GM12878 (cell line): Measurements from ENCODE around the gene ACD. TPM values are rescaled to one million over a fixed set of nuclear protein-coding genes. Genes with fewer than 3 reads are reported as not detected.

Source experiments
- ATAC-seq: fragments of 200-7000 bp; cut with Tn5 transposase; 3 replicates; pipeline ENCODE4 v1.9.1; 2020; ENCODE audit warnings: mild to moderate bottlenecking, moderate library complexity
- BruUV-seq: library from RNA; stranded (reverse); fragments of 400-500 nt; replicated peaks from 2 replicates; lab custom pipeline; 2021; lab: Mats Ljungman, UMichigan
- CTCF ChIA-PET: fragments of 300-600 bp; sonication (Branson Sonifier 250); formaldehyde crosslinking; extraction: SDS; loops from one replicate; lab custom pipeline; 2021; ENCODE audit warnings: inconsistent platforms; lab: Yijun Ruan, JAX
- POLR2A ChIA-PET: fragments of 350-600 bp; formaldehyde crosslinking; extraction: SDS; loops from one replicate; lab custom pipeline; 2021; ENCODE audit warnings: inconsistent platforms; lab: Charles Lee
- RAD21 ChIA-PET: fragments of 300-600 bp; sonication (Branson Sonifier 250); formaldehyde crosslinking; loops from one replicate; lab custom pipeline; 2023; ENCODE audit warnings: antibody characterized with exemption; ENCODE audit not compliant: unreplicated experiment; lab: Charles Lee
- SMC1A ChIA-PET: fragments of 300-600 bp; sonication (Branson Sonifier 250); formaldehyde crosslinking; loops from one replicate; lab custom pipeline; 2023; ENCODE audit not compliant: unreplicated experiment, uncharacterized antibody; lab: Charles Lee
- DNase-seq: peaks from one replicate; pipeline ENCODE4 v3.0.0-alpha.2; 2011; ENCODE audit warnings: low read depth, low spot score
- FAIRE-seq: peaks from 3 replicates; lab custom pipeline; 2011; peaks lifted over from hg19 to GRCh38; lab: Jason Lieb, UNC
- H2AFZ ChIP-seq: 2 replicates; pipeline ENCODE4 v1.6.0; 2011; ENCODE audit warnings: low read depth, low read length, control low read depth; ENCODE audit not compliant: control insufficient read depth
- H3K27ac ChIP-seq: 2 replicates; pipeline ENCODE4 v1.5.1; 2011; ENCODE audit warnings: control low read depth; ENCODE audit not compliant: control insufficient read depth, insufficient read depth
- H3K27me3 ChIP-seq, 2 experiments: replicated peaks in 1 of 2; 2 replicates each; pipeline versions ENCODE4 v1.6.0 to v1.6.1; 2011; ENCODE audit warnings: low read length in 1 of 2; ENCODE audit not compliant: control insufficient read depth in 2 of 2, insufficient read depth in 2 of 2
- H3K36me3 ChIP-seq, 2 experiments: 2 replicates each; pipeline ENCODE4 v1.5.1; 2011; ENCODE audit warnings: low read length in 1 of 2; ENCODE audit not compliant: control insufficient read depth in 2 of 2, insufficient read depth in 2 of 2
- H3K4me1 ChIP-seq: 2 replicates; pipeline ENCODE4 v1.6.1; 2011; ENCODE audit warnings: mild to moderate bottlenecking, low read length, moderate library complexity, mixed read lengths; ENCODE audit not compliant: control insufficient read depth, insufficient read depth
- H3K4me2 ChIP-seq: 2 replicates; pipeline ENCODE4 v1.6.0; 2011; ENCODE audit warnings: control low read depth; ENCODE audit not compliant: control insufficient read depth, insufficient read depth
- H3K4me3 ChIP-seq: fragments of 200-600 bp; sonication (generic); 2 replicates; pipeline ENCODE4 v1.5.1; 2016
- H3K79me2 ChIP-seq: 2 replicates; pipeline ENCODE4 v1.6.0; 2011; ENCODE audit warnings: low read length; ENCODE audit not compliant: control insufficient read depth, insufficient read depth
- H3K9ac ChIP-seq: 2 replicates; pipeline ENCODE4 v1.8.0; 2011; ENCODE audit warnings: low read length, control low read depth, mixed read lengths; ENCODE audit not compliant: control insufficient read depth, insufficient read depth
- H3K9me3 ChIP-seq: replicated peaks from 3 replicates; pipeline ENCODE4 v1.5.1; 2011; ENCODE audit warnings: mild to moderate bottlenecking, low read length; ENCODE audit not compliant: control insufficient read depth, insufficient read depth
- H4K20me1 ChIP-seq: 2 replicates; pipeline ENCODE4 v1.6.0; 2011; ENCODE audit not compliant: control insufficient read depth, insufficient read depth
- BRCA1 ChIP-seq: IDR thresholded peaks from 2 replicates; pipeline ENCODE4 v1.6.1; 2011; ENCODE audit warnings: low read depth, low read length, improper control_type of control experiment
- CBFB ChIP-seq: IDR thresholded peaks from 2 replicates; pipeline ENCODE4 v1.6.1; 2016; ENCODE audit warnings: antibody characterized with exemption, low read depth
- IKZF2 ChIP-seq, 2 experiments: fragments of 450-650 bp; IDR thresholded peaks; 2 replicates each; pipeline ENCODE4 v1.6.1; 2017; ENCODE audit warnings: mild to moderate bottlenecking in 2 of 2, moderate library complexity in 2 of 2
- IRF5 ChIP-seq: fragments of 450-650 bp; IDR thresholded peaks from 2 replicates; pipeline ENCODE4 v1.6.1; 2017; ENCODE audit warnings: borderline replicate concordance
- JUNB ChIP-seq: IDR thresholded peaks from 2 replicates; pipeline ENCODE4 v1.6.1; 2016; ENCODE audit warnings: antibody characterized with exemption, mild to moderate bottlenecking
- KDM1A ChIP-seq: fragments of 200-600 bp; sonication (generic); IDR thresholded peaks from 2 replicates; pipeline ENCODE4 v1.6.1; 2016; ENCODE audit warnings: borderline replicate concordance
- RBBP5 ChIP-seq: fragments of 200-600 bp; sonication (generic); conservative IDR thresholded peaks from 2 replicates; pipeline ENCODE4 v1.6.1; 2016
- RFX5 ChIP-seq: IDR thresholded peaks from 2 replicates; pipeline ENCODE4 v1.6.1; 2011; ENCODE audit warnings: low read depth, low read length, improper control_type of control experiment
- SUPT20H ChIP-seq: IDR thresholded peaks from 2 replicates; pipeline ENCODE4 v1.6.1; 2011; ENCODE audit warnings: low read depth, mild to moderate bottlenecking, low read length, moderate library complexity, borderline replicate concordance; ENCODE audit not compliant: control insufficient read depth
- ZNF217 ChIP-seq: fragments of 450-650 bp; IDR thresholded peaks from 2 replicates; pipeline ENCODE4 v1.6.1; 2017; ENCODE audit warnings: antibody characterized with exemption, mild to moderate bottlenecking
- WGBS: methylation state at CpG from one replicate; pipeline ENCODE4 v1.1.6; 2016; ENCODE audit warnings: low lambda C conversion rate; ENCODE audit not compliant: insufficient replicate concordance, insufficient coverage; ENCODE audit errors: missing lambda C conversion rate; 5-methylcytosine and 5-hydroxymethylcytosine counted together
- in situ Hi-C: fragments of 300-500 bp; cut with MboI; formaldehyde crosslinking; loops from 9 replicates; pipeline ENCODE4 v1.14.3; 2018; ENCODE audit warnings: mixed read lengths
- intact Hi-C: fragments of 100-400 bp; cut with micrococcal nuclease; formaldehyde crosslinking; loops from one replicate; pipeline ENCODE4 v1.14.2; 2022; ENCODE audit not compliant: unreplicated experiment
- polyA plus RNA-seq, 11 experiments: library from polyadenylated mRNA; depleted of rRNA in 4 of 11; unstranded in 6 of 11; stranded (reverse) in 5 of 11; fragments of >200 nt; fragmentation: Nextera tagmentation in 4 of 11; fragmentation: Illumina TruSeq in 1 of 11; extraction: Ambion mirVana in 4 of 11; extraction: Trizol in 1 of 11; gene quantifications; 1 replicate in 1 of 11; 2 replicates in 10 of 11; pipeline versions ENCODE4 v1.2.1 to v1.2.3, GENCODE V29; 2011 to 2016; ENCODE audit warnings: inconsistent platforms in 2 of 11, missing spikeins in 2 of 11, low read depth in 1 of 11
- total RNA-seq, 4 experiments: library from RNA; depleted of rRNA in 3 of 4; stranded (reverse); fragments of >200 nt in 3 of 4; fragmentation: Illumina TruSeq in 1 of 4; extraction: Trizol in 1 of 4; gene quantifications; 2 replicates each; pipeline versions ENCODE4 v1.2.1 to v1.2.3, GENCODE V29; 2013 to 2021
- TF ChIP-seq, protein P1 (sequence below): IDR thresholded peaks from 2 replicates; pipeline ENCODE4 v1.6.1; 2012; ENCODE audit warnings: low read depth, low read length, improper control_type of control experiment
- TF ChIP-seq, protein P2 (sequence below): IDR thresholded peaks from 2 replicates; pipeline ENCODE4 v1.6.1; 2012; ENCODE audit warnings: mild to moderate bottlenecking, low read depth, low read length

Gene ACD
- total and polyA plus RNA-seq, 10 of the 15 experiments (the other 5 are each of a cell fraction or from before 2014, with no cell fraction given): 2.9 to 46.7 (median 23.9) TPM

DNA sequence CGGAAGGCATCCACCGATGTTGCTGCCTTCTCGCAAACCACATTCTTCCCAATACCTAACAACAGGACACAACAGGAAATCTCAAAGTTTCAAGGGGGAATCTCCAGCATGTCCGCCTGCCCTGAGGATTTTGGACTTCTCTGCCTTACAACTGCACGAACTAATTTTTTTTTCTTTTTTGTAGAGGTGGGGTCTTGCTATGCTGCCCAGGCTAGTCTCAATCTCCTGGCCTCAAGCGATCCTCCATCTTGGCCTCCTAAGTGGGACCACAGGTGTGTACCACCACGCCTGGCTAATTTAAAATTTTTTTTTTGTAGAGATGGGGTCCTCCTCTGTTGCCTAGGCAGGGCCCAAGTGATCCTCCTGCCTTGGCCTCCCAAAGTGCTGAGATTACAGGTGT is 15.9 kb upstream of the ACD start:
- POLR2A ChIA-PET: no interaction called here
- WGBS: 99% methylated on average over 7 of the region's 7 CpGs
- no peak for DNase-seq
- Histone ChIP-seq H3K27ac (no peak overlapping the region), H3K9ac (no peak overlapping the region), H2AFZ (no peak overlapping the region), H3K79me2 (no peaks in the 10 kb centered on the region), H3K4me2 (no peak overlapping the region), H3K9me3 (no peaks in the 10 kb centered on the region), H4K20me1 (no peaks in the 10 kb centered on the region), H3K36me3 (0 out of 4 replicates have a peak, but pooled peaks cover 0 to 1% of the 10 kb centered on the region in 2 experiments), H3K27me3 (no peaks in the 10 kb centered on the region), H3K4me3 (no peak overlapping the region), H3K4me1 (peaks cover 5% of the 10 kb centered on the region)
- FAIRE-seq: no peak
- SMC1A ChIA-PET: no interaction called here
- CTCF ChIA-PET: no interaction called here
- ATAC-seq: no peak
- TF ChIP-seq BRCA1 (no peak), RBBP5 (no peak), IRF5 (no peak), CBFB (no peak), RFX5 (no peak)
- intact Hi-C loops: no loop called here
- in situ Hi-C loops: loop anchor here (5.0 kb wide), 1 partner anchor 251 kb away; no protein-coding TSS in a partner anchor
- no TSS peak for BruUV-seq
- RAD21 ChIA-PET: no interaction called here

- FAIRE-seq: no peak
- H3K27me3 ChIP-seq: no peaks in the 10 kb centered on the region
- no peak overlapping the region for H3K4me3 ChIP-seq
- H2AFZ ChIP-seq: no peak overlapping the region
- ChIA-PET SMC1A (no interaction called here), POLR2A (no interaction called here), RAD21 (no interaction called here), CTCF (no interaction called here)
- no peaks in the 10 kb centered on the region for H3K9me3 ChIP-seq
- in situ Hi-C loops (loop anchor here (5.0 kb wide), 1 partner anchor 252 kb away; no protein-coding TSS in a partner anchor), intact Hi-C loops (no loop called here)
- H3K4me2 ChIP-seq: no peak overlapping the region
- H3K9ac ChIP-seq: no peak overlapping the region
- no peak overlapping the region for H3K27ac ChIP-seq
- DNase-seq: no peak
- H3K36me3 ChIP-seq: 0 out of 4 replicates have a peak, but pooled peaks cover 0 to 1% of the 10 kb centered on the region in 2 experiments
- 96% methylated on average over 15 of the region's 17 CpGs for WGBS
- H3K4me1 ChIP-seq: peaks cover 5% of the 10 kb centered on the region
- no peaks in the 10 kb centered on the region for H4K20me1 ChIP-seq
- no peak for ATAC-seq
- H3K79me2 ChIP-seq: no peaks in the 10 kb centered on the region
- no TSS peak for BruUV-seq
- TF ChIP-seq SUPT20H: no peak
- no peak for TF ChIP-seq JUNB
- TF ChIP-seq ZNF217: no peak
- TF ChIP-seq, protein P1, sequence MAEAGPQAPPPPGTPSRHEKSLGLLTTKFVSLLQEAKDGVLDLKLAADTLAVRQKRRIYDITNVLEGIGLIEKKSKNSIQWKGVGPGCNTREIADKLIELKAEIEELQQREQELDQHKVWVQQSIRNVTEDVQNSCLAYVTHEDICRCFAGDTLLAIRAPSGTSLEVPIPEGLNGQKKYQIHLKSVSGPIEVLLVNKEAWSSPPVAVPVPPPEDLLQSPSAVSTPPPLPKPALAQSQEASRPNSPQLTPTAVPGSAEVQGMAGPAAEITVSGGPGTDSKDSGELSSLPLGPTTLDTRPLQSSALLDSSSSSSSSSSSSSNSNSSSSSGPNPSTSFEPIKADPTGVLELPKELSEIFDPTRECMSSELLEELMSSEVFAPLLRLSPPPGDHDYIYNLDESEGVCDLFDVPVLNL: no peak
- no peak for TF ChIP-seq KDM1A
- TF ChIP-seq, protein P2, sequence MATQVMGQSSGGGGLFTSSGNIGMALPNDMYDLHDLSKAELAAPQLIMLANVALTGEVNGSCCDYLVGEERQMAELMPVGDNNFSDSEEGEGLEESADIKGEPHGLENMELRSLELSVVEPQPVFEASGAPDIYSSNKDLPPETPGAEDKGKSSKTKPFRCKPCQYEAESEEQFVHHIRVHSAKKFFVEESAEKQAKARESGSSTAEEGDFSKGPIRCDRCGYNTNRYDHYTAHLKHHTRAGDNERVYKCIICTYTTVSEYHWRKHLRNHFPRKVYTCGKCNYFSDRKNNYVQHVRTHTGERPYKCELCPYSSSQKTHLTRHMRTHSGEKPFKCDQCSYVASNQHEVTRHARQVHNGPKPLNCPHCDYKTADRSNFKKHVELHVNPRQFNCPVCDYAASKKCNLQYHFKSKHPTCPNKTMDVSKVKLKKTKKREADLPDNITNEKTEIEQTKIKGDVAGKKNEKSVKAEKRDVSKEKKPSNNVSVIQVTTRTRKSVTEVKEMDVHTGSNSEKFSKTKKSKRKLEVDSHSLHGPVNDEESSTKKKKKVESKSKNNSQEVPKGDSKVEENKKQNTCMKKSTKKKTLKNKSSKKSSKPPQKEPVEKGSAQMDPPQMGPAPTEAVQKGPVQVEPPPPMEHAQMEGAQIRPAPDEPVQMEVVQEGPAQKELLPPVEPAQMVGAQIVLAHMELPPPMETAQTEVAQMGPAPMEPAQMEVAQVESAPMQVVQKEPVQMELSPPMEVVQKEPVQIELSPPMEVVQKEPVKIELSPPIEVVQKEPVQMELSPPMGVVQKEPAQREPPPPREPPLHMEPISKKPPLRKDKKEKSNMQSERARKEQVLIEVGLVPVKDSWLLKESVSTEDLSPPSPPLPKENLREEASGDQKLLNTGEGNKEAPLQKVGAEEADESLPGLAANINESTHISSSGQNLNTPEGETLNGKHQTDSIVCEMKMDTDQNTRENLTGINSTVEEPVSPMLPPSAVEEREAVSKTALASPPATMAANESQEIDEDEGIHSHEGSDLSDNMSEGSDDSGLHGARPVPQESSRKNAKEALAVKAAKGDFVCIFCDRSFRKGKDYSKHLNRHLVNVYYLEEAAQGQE: no peak
- no peak for TF ChIP-seq IKZF2 (IDR thresholded peaks at IDR 0.05)
These were observed 15.5 kb upstream of the ACD start for GRCh38 chr16:67675579-67675935.
